Ovary (tissue), 9 donors: ENCODE measurements around the gene MCTP1. TPM values are rescaled to one million over a fixed set of nuclear protein-coding genes. Genes with fewer than 3 reads are reported as not detected.

Experiments used
- DNase-seq, 5 donors: peaks; one replicate each; pipeline ENCODE4 v3.0.0-alpha.2; 2019 to 2020
- H3K27ac ChIP-seq, 2 donors: fragments of 200-600 bp; one replicate each; pipeline versions ENCODE4 v1.5.1 to v1.8.0; 2019 to 2022
- H3K27me3 ChIP-seq: fragments of 200-600 bp; one replicate; pipeline ENCODE4 v1.8.0; 2022
- H3K36me3 ChIP-seq: fragments of 200-600 bp; sonication (generic); one replicate; pipeline ENCODE4 v1.5.1; 2019
- H3K4me1 ChIP-seq: one replicate; pipeline ENCODE4 v1.8.1; 2013; ENCODE audit warnings: mild to moderate bottlenecking, moderate library complexity; ENCODE audit not compliant: insufficient read depth
- H3K4me3 ChIP-seq: fragments of 200-600 bp; sonication (generic); one replicate; pipeline ENCODE4 v1.5.1; 2017
- H3K9me3 ChIP-seq, 2 donors: fragments of 200-600 bp in 1 of 2; sonication (generic) in 1 of 2; one replicate each; pipeline versions ENCODE4 v1.5.1 to v1.8.1; 2013 to 2019; ENCODE audit warnings: mild to moderate bottlenecking in 1 of 2, moderate library complexity in 1 of 2
- EP300 ChIP-seq: sonication (generic); formaldehyde crosslinking; IDR thresholded peaks from one replicate; pipeline ENCODE4 v1.6.1; 2017; ENCODE audit warnings: antibody characterized with exemption
- POLR2A ChIP-seq: fragments of 450-650 bp; IDR thresholded peaks from one replicate; pipeline ENCODE4 v1.6.1; 2017; ENCODE audit warnings: antibody characterized with exemption, mild to moderate bottlenecking, moderate library complexity
- WGBS, 3 donors: extraction: QIAGEN DNeasy Blood & Tissue Kit in 1 of 3; methylation state at CpG; one replicate each; pipeline versions ENCODE4 v1.1.5 to v1.1.7; 2013 to 2017; 5-methylcytosine and 5-hydroxymethylcytosine counted together
- intact Hi-C, 4 donors: fragments of 100-400 bp; cut with DNase I; formaldehyde crosslinking; loops; one replicate each; pipeline versions ENCODE4 v1.11.0 to v1.15.1; 2022 to 2023
- polyA plus RNA-seq, 2 donors: library from polyadenylated mRNA; stranded (reverse); fragments of 200-250 nt in 1 of 2; fragments of 350-450 nt in 1 of 2; fragmentation: Illumina TruSeq in 1 of 2; extraction: RNeasy Lipid Tissue Mini Kit (QIAGEN cat#74804) in 1 of 2; gene quantifications; one replicate each; pipeline ENCODE4 v1.2.3, GENCODE V29; 2013 to 2014
- total RNA-seq, 7 donors: library from RNA; depleted of rRNA in 2 of 7; stranded (reverse); fragments of >200 nt in 2 of 7; fragmentation: NEBNext Ultra II Directional in 3 of 7; extraction: Animal tissue kit (Norgen Biotek cat#: 25700) in 3 of 7; gene quantifications; one replicate each; pipeline versions ENCODE4 v1.1.0 to v1.2.4, GENCODE V29; 2016 to 2023
- TF ChIP-seq, protein P1 (sequence below), 3 donors: fragments of 450-650 bp in 2 of 3; fragments of 200-600 bp in 1 of 3; IDR thresholded peaks; one replicate each; pipeline versions ENCODE4 v1.5.1 to v1.8.0; 2016 to 2022; ENCODE audit warnings: antibody characterized with exemption in 3 of 3, mild to moderate bottlenecking in 1 of 3
- donor health status: DM: no; HTN: no; CAD: no; lungs with moderate emphysema.
- donor health status: DM: no; HTN: no; CAD: no.
- donor health status: Bipolar disorder and iron deficiency.
- donor health status: DM: yes; HTN: yes; CAD: no.
- donor health status: DM: no; HTN: no; CAD: no.
- donor health status: DM: yes; HTN: yes; CAD: no.

Gene MCTP1
- total and polyA plus RNA-seq, 9 donors = 1.7 to 11.4 (median 5.0) TPM

DNA sequence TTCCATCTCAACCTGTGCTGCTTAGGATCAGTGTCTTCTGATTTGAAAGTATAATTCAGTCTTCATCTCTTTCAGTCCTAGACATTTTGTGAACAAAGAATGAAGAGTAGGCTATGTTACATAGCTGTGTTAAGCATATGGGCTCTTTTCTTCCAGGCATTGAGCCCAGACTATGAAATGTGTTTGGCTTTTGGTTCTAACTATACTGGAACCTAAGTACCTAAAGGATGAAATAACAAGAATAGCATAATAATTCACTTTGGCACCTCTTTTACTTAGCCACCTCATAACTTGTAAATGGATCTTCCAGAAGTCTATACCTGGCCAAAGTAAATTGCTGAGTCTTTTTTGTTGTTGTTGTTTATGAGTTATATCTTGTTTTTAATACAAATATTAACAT, 595.0 kb downstream of the MCTP1 start:
- intact Hi-C loops = no loop called here
- no peak for TF ChIP-seq POLR2A
- TF ChIP-seq, protein P1, sequence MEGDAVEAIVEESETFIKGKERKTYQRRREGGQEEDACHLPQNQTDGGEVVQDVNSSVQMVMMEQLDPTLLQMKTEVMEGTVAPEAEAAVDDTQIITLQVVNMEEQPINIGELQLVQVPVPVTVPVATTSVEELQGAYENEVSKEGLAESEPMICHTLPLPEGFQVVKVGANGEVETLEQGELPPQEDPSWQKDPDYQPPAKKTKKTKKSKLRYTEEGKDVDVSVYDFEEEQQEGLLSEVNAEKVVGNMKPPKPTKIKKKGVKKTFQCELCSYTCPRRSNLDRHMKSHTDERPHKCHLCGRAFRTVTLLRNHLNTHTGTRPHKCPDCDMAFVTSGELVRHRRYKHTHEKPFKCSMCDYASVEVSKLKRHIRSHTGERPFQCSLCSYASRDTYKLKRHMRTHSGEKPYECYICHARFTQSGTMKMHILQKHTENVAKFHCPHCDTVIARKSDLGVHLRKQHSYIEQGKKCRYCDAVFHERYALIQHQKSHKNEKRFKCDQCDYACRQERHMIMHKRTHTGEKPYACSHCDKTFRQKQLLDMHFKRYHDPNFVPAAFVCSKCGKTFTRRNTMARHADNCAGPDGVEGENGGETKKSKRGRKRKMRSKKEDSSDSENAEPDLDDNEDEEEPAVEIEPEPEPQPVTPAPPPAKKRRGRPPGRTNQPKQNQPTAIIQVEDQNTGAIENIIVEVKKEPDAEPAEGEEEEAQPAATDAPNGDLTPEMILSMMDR (IDR thresholded peaks at IDR 0.05) = no peak
- no peak for TF ChIP-seq EP300
- Histone ChIP-seq H3K9me3 (no peaks in the 10 kb centered on the region), H3K27ac (no peak overlapping the region), H3K4me3 (no peak overlapping the region), H3K4me1 (no peaks in the 10 kb centered on the region), H3K27me3 (no peaks in the 10 kb centered on the region), H3K36me3 (no peaks in the 10 kb centered on the region)
- DNase-seq = no peak

DNA sequence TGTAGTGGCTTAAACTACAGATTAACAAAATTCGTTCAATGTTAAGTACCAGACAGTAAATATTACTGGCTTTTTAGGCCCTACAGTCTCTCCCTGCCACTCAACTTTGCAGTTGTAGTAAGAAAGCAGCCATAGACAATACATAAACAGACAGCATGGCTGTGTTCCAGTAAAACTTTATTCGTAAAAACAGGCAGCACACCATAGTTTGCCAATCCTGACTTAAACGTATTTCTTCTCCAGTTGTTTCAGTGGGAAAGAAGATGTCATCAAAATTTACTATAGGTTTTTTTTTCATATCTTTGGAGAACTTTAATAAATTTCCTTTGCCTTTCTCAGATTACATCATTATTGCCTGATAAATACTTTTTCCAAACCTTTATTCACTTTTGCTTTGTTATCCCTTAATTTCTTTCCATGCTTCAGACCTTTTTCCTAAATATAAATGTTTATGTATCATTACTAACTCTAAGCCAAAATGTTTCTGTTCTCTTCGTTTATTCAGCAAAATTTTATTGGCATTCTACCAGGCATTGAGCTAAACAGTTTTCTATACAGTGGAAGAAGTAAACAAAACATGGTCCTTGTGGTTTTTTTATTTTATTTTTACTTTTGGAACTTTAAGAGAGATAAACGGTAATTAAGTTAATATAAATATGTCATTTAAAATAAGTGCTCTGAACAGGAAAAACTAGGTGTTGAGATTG, 601.9 kb downstream of the MCTP1 start:
- WGBS, 3 donors = 61 to 67% (median 63%) methylated on average over 5 of the region's 5 CpGs
- Histone ChIP-seq H3K27me3 (no peaks in the 10 kb centered on the region), H3K4me1 (no peaks in the 10 kb centered on the region), H3K27ac (no peak overlapping the region), H3K36me3 (no peaks in the 10 kb centered on the region), H3K9me3 (no peaks in the 10 kb centered on the region), H3K4me3 (no peak overlapping the region)
- intact Hi-C loops = no loop called here
- TF ChIP-seq, protein P1 (IDR thresholded peaks at IDR 0.05) = no peak
- TF ChIP-seq EP300 (no peak), POLR2A (no peak)
- DNase-seq = no peak

DNA sequence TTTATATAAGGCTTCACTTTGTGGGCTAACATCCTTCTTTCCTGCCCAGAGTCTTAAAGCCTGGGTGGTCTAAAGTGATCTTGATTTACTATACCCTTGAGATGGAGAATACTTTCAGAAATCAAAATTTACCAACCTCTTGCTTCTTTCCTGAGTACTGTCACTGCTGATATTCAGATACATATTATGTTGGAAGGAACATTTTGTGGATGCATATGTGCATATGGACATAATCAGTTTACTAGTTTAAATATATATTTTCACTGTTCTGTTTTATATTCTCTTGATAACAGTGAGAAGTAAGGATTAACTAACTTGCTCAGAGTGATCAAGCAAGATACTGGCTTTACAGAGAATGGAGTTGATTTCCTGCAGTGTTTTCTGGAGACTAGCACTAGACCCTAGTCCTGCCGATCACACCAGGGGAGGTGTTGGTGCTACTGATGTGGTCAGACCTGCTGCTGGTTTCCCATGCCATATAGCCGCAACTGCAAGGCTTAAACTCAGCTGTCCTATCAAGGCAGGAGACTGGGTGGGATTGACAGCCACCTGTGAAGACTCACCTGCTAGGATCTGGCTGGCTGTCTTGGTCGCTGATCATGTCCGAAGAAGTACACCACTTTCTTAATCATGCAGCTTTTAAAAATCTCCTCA, 608.8 kb downstream of the MCTP1 start:
- H3K36me3 ChIP-seq = no peaks in the 10 kb centered on the region
- no peaks in the 10 kb centered on the region for H3K4me1 ChIP-seq
- 92 to 98% (median 97%) methylated on average over 4 of the region's 4 CpGs for WGBS, 3 donors
- H3K9me3 ChIP-seq = no peaks in the 10 kb centered on the region
- no peak overlapping the region for H3K4me3 ChIP-seq
- no peaks in the 10 kb centered on the region for H3K27me3 ChIP-seq
- DNase-seq = no peak
- intact Hi-C loops = no loop called here
- TF ChIP-seq, protein P1 (IDR thresholded peaks at IDR 0.05) = no peak
- no peak for TF ChIP-seq POLR2A
- TF ChIP-seq EP300 = no peak
- H3K27ac ChIP-seq = no peak overlapping the region

DNA sequence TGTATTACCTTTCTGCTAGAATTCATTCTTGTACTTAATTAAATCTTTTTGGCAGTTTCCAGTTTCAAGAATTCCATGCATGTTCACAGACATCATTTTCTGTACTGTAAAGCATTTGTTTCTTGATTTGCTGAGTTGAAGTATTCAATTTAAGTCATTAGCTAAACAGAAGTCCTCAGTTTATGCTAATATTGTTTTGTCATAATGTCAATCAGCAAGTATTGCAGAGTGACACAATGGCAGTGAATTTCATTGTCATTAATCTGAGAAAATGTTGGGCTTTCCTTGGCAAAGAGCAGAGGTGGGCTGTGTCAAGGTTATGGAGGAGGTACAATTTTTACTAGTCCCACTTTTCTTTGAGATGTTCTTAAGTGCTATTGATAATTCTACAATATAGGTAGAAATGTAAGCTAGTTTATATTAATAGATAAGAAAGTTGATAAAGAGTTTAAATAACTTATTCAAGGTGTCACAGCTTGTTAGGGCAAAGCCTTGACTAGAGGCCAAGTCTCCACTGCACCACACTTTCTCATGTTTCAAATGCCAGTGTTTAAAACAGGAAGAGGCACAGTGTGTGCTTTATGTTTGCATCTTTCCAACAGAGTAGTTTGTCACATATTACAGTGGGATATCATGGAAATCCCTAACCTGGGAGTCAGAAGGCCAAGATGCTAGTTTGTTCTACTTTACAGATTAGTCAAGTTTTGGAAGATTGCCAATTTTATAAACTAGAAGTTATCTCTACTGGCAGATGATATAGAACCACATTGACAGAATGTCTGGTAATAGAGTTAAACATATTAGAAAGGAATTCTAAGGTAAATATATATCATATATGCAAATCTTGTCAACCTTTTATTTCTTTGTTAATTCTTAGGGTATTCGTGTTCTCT, 610.2 kb downstream of the MCTP1 start:
- no peak for DNase-seq
- intact Hi-C loops = no loop called here
- H3K27me3 ChIP-seq = peaks cover 3% of the 10 kb centered on the region
- 97 to 100% (median 98%) methylated on average over 1 of the region's 1 CpG for WGBS, 3 donors
- H3K27ac ChIP-seq = no peak overlapping the region
- H3K36me3 ChIP-seq = no peaks in the 10 kb centered on the region
- H3K9me3 ChIP-seq = no peaks in the 10 kb centered on the region
- H3K4me1 ChIP-seq = no peaks in the 10 kb centered on the region
- H3K4me3 ChIP-seq = no peak overlapping the region
- TF ChIP-seq, protein P1 (IDR thresholded peaks at IDR 0.05) = no peak
- TF ChIP-seq EP300 (no peak), POLR2A (no peak)
